Measurements from ENCODE around the gene MAN1A2.

The MAN1A2 gene

GRCh38 chr1:117362986-117363385 lies 4.3 kb upstream of the MAN1A2 start:
- peaks cover 3% of the 10 kb centered on the region for H3K4me1 ChIP-seq (ENCODE audit: control insufficient read depth, insufficient read depth, low read length, poor library complexity, severe bottlenecking)
- H3K27ac ChIP-seq (ENCODE audit: low read depth, low read length, severe bottlenecking): no peak overlapping the region
- no peaks in the 10 kb centered on the region for H3K9me3 ChIP-seq (ENCODE audit: control insufficient read depth, low read length)
- H3K36me3 ChIP-seq (ENCODE audit: control insufficient read depth, insufficient read depth, low read length): no peaks in the 10 kb centered on the region
- no CpG with 5 or more reads among the region's 1 CpG for WGBS, 2 experiments (ENCODE audit: insufficient coverage in 2 of 2)
- H3K4me3 ChIP-seq (ENCODE audit: extremely low read depth, insufficient read depth, low read length, poor library complexity, severe bottlenecking): no peak overlapping the region

- Histone ChIP-seq H3K27ac (ENCODE audit: low read depth, low read length, severe bottlenecking) (no peak overlapping the region), H3K4me3 (ENCODE audit: extremely low read depth, insufficient read depth, low read length, poor library complexity, severe bottlenecking) (no peak overlapping the region), H3K36me3 (ENCODE audit: control insufficient read depth, insufficient read depth, low read length) (no peaks in the 10 kb centered on the region), H3K4me1 (ENCODE audit: control insufficient read depth, insufficient read depth, low read length, poor library complexity, severe bottlenecking) (peaks cover 3% of the 10 kb centered on the region), H3K9me3 (ENCODE audit: control insufficient read depth, low read length) (no peaks in the 10 kb centered on the region)
- 81 to 91% methylated on average over 6 of the region's 6 CpGs for WGBS, 2 experiments (ENCODE audit: insufficient coverage in 2 of 2)
Measured at GRCh38 chr1:117363571-117364048, 3.6 kb upstream of the MAN1A2 start.

- 80 to 100% methylated on average over 2 of the region's 4 CpGs for WGBS, 2 experiments (ENCODE audit: insufficient coverage in 2 of 2)
- H3K27ac ChIP-seq (ENCODE audit: low read depth, low read length, severe bottlenecking): no peak overlapping the region
- no peaks in the 10 kb centered on the region for H3K36me3 ChIP-seq (ENCODE audit: control insufficient read depth, insufficient read depth, low read length)
- H3K4me3 ChIP-seq (ENCODE audit: extremely low read depth, insufficient read depth, low read length, poor library complexity, severe bottlenecking): no peak overlapping the region
- H3K4me1 ChIP-seq (ENCODE audit: control insufficient read depth, insufficient read depth, low read length, poor library complexity, severe bottlenecking): peaks cover 3% of the 10 kb centered on the region
- no peaks in the 10 kb centered on the region for H3K9me3 ChIP-seq (ENCODE audit: control insufficient read depth, low read length)
Measured at GRCh38 chr1:117364240-117364639, 3.0 kb upstream of the MAN1A2 start.

GRCh38 chr1:117365350-117366176 lies 1.7 kb upstream of the MAN1A2 start:
- no peaks in the 10 kb centered on the region for H3K36me3 ChIP-seq (ENCODE audit: control insufficient read depth, insufficient read depth, low read length)
- 60% methylated on average over 1 of the region's 8 CpGs; no CpG with 5 or more reads in 1 of the 2 experiments for WGBS, 2 experiments (ENCODE audit: insufficient coverage in 2 of 2)
- no peaks in the 10 kb centered on the region for H3K9me3 ChIP-seq (ENCODE audit: control insufficient read depth, low read length)
- H3K27ac ChIP-seq (ENCODE audit: low read depth, low read length, severe bottlenecking): peak overlapping the region; percentile 84
- peak overlapping the region; percentile 72 for H3K4me3 ChIP-seq (ENCODE audit: extremely low read depth, insufficient read depth, low read length, poor library complexity, severe bottlenecking)
- peaks cover 3% of the 10 kb centered on the region for H3K4me1 ChIP-seq (ENCODE audit: control insufficient read depth, insufficient read depth, low read length, poor library complexity, severe bottlenecking)

- Histone ChIP-seq H3K27ac (ENCODE audit: low read depth, low read length, severe bottlenecking) (peak overlapping the region; percentile 84), H3K36me3 (ENCODE audit: control insufficient read depth, insufficient read depth, low read length) (no peaks in the 10 kb centered on the region)
- 1% methylated on average over 51 to 52 of the region's 75 CpGs for WGBS, 2 experiments (ENCODE audit: insufficient coverage in 2 of 2)
Measured at GRCh38 chr1:117366177-117367045, 838 bp upstream of the MAN1A2 start.

GRCh38 chr1:117368116-117369108 lies 1.2 kb downstream of the MAN1A2 start:
- peaks cover 8% of the 10 kb centered on the region for H3K4me1 ChIP-seq (ENCODE audit: control insufficient read depth, insufficient read depth, low read length, poor library complexity, severe bottlenecking)
- H3K4me3 ChIP-seq (ENCODE audit: extremely low read depth, insufficient read depth, low read length, poor library complexity, severe bottlenecking): peak overlapping the region; percentile 72
- no peak overlapping the region for H3K27ac ChIP-seq (ENCODE audit: low read depth, low read length, severe bottlenecking)
- WGBS, 2 experiments (ENCODE audit: insufficient coverage in 2 of 2): 6 to 8% methylated on average over 12 of the region's 19 CpGs
- no peaks in the 10 kb centered on the region for H3K9me3 ChIP-seq (ENCODE audit: control insufficient read depth, low read length)
- no peaks in the 10 kb centered on the region for H3K36me3 ChIP-seq (ENCODE audit: control insufficient read depth, insufficient read depth, low read length)

More at GRCh38 chr1:117366177-117367045, 838 bp upstream of the MAN1A2 start:
- Histone ChIP-seq H3K4me1 (ENCODE audit: control insufficient read depth, insufficient read depth, low read length, poor library complexity, severe bottlenecking) (peaks cover 8% of the 10 kb centered on the region), H3K9me3 (ENCODE audit: control insufficient read depth, low read length) (no peaks in the 10 kb centered on the region), H3K4me3 (ENCODE audit: extremely low read depth, insufficient read depth, low read length, poor library complexity, severe bottlenecking) (peak overlapping the region; percentile 72)

GRCh38 chr1:117370071-117370470 lies 2.8 kb downstream of the MAN1A2 start:
- 76 to 79% methylated on average over 2 of the region's 2 CpGs for WGBS, 2 experiments (ENCODE audit: insufficient coverage in 2 of 2)
- Histone ChIP-seq H3K27ac (ENCODE audit: low read depth, low read length, severe bottlenecking) (no peak overlapping the region), H3K36me3 (ENCODE audit: control insufficient read depth, insufficient read depth, low read length) (no peaks in the 10 kb centered on the region), H3K4me3 (ENCODE audit: extremely low read depth, insufficient read depth, low read length, poor library complexity, severe bottlenecking) (no peak overlapping the region), H3K4me1 (ENCODE audit: control insufficient read depth, insufficient read depth, low read length, poor library complexity, severe bottlenecking) (peaks cover 8% of the 10 kb centered on the region), H3K9me3 (ENCODE audit: control insufficient read depth, low read length) (no peaks in the 10 kb centered on the region)

- Histone ChIP-seq H3K27ac (ENCODE audit: low read depth, low read length, severe bottlenecking) (no peak overlapping the region), H3K36me3 (ENCODE audit: control insufficient read depth, insufficient read depth, low read length) (no peaks in the 10 kb centered on the region), H3K4me1 (ENCODE audit: control insufficient read depth, insufficient read depth, low read length, poor library complexity, severe bottlenecking) (peaks cover 8% of the 10 kb centered on the region)
Measured at GRCh38 chr1:117370509-117370908, 3.3 kb downstream of the MAN1A2 start.

GRCh38 chr1:117371441-117372151 lies 4.3 kb downstream of the MAN1A2 start:
- Histone ChIP-seq H3K36me3 (ENCODE audit: control insufficient read depth, insufficient read depth, low read length) (no peaks in the 10 kb centered on the region), H3K9me3 (ENCODE audit: control insufficient read depth, low read length) (no peaks in the 10 kb centered on the region), H3K4me3 (ENCODE audit: extremely low read depth, insufficient read depth, low read length, poor library complexity, severe bottlenecking) (no peak overlapping the region), H3K27ac (ENCODE audit: low read depth, low read length, severe bottlenecking) (no peak overlapping the region), H3K4me1 (ENCODE audit: control insufficient read depth, insufficient read depth, low read length, poor library complexity, severe bottlenecking) (peaks cover 5% of the 10 kb centered on the region)
- WGBS, 2 experiments (ENCODE audit: insufficient coverage in 2 of 2): 35 to 67% methylated on average over 1 of the region's 4 CpGs

More at GRCh38 chr1:117370509-117370908, 3.3 kb downstream of the MAN1A2 start:
- Histone ChIP-seq H3K4me3 (ENCODE audit: extremely low read depth, insufficient read depth, low read length, poor library complexity, severe bottlenecking) (no peak overlapping the region), H3K9me3 (ENCODE audit: control insufficient read depth, low read length) (no peaks in the 10 kb centered on the region)
